Measurements from ENCODE around the gene SLC9C1. TPM values are rescaled to one million over a fixed set of nuclear protein-coding genes. Genes with fewer than 3 reads are reported as not detected.
A peak's percentile ranks its signal among the peaks of the same experiment; 100 is the strongest.

Gene SLC9C1
- total RNA-seq, 1 donor from 2014 or later: 1.3 TPM

DNA sequence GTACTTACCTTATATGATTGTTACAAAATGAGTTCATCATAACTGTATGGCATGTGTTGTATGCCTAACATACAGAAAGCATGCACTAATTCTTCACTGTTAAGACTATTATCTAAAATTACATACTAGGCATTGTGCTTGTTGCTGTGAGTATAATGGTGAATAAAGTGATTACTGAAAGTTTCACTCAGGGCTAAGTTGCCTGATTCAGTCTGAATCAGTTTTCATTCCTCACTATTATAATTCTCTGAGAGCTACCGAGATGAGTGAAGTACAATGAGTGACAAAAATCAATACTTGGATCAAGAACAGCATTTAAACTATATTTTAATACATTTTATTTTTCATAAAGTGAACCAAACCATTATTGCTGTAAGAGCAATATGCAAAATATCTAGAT is 153.4 kb downstream of the SLC9C1 start:
- H3K4me3 ChIP-seq: no peak overlapping the region
- H3K27ac ChIP-seq (replicated peaks): no peak overlapping the region
- no peak for DNase-seq
- TF ChIP-seq, protein P1, sequence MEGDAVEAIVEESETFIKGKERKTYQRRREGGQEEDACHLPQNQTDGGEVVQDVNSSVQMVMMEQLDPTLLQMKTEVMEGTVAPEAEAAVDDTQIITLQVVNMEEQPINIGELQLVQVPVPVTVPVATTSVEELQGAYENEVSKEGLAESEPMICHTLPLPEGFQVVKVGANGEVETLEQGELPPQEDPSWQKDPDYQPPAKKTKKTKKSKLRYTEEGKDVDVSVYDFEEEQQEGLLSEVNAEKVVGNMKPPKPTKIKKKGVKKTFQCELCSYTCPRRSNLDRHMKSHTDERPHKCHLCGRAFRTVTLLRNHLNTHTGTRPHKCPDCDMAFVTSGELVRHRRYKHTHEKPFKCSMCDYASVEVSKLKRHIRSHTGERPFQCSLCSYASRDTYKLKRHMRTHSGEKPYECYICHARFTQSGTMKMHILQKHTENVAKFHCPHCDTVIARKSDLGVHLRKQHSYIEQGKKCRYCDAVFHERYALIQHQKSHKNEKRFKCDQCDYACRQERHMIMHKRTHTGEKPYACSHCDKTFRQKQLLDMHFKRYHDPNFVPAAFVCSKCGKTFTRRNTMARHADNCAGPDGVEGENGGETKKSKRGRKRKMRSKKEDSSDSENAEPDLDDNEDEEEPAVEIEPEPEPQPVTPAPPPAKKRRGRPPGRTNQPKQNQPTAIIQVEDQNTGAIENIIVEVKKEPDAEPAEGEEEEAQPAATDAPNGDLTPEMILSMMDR (IDR thresholded peaks at IDR 0.05; ENCODE audit: borderline replicate concordance): no peak
- no peaks in the 10 kb centered on the region for H3K4me1 ChIP-seq
- H3K36me3 ChIP-seq: no peaks in the 10 kb centered on the region
- intact Hi-C loops (cut with micrococcal nuclease): no loop called here
- H3K27me3 ChIP-seq (ENCODE audit: low read depth): no peaks in the 10 kb centered on the region
- peaks cover 19% of the 10 kb centered on the region for H3K9me3 ChIP-seq (replicated peaks)

DNA sequence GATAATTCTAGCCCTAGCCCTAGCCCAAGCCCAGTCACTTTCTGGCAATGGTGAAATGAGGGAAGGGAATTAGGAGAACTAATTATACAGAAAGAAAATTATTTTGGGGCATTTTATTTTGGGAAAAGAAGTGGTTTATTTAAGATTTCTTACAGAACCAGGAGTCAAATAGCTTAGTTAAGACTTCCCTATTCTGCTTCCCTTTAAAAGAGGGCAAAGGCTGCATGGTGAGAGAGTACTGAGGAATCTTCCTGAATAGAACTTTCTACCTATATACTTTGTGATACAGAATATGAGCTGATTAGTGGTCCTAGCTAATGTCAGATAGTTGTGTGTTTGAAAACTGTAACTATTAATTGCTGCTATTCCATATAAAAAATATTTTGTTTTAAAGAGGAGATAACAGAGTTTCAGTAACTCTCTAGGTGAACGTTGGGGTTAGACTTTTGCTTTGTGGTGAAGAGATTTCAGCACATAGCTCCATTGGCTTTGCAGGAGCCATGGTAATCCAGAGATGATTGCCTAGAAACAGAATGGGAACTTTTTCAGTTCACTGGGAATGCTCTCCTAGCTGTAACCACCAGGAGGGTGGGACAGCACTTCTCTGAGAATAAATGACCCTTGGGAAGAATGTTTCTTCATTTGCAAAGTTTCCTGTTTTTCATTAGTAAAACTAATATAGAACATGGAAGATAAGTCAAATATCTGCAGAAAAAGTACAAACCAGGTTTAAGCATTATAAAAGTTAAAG is 155.6 kb downstream of the SLC9C1 start:
- Histone ChIP-seq H3K4me1 (peaks cover 3% of the 10 kb centered on the region), H3K27me3 (ENCODE audit: low read depth) (no peaks in the 10 kb centered on the region), H3K9me3 (replicated peaks) (peaks cover 6% of the 10 kb centered on the region), H3K36me3 (no peaks in the 10 kb centered on the region), H3K27ac (replicated peaks) (no peak overlapping the region), H3K4me3 (no peak overlapping the region)
- TF ChIP-seq, protein P1 (IDR thresholded peaks at IDR 0.05; ENCODE audit: borderline replicate concordance): no peak
- no peak for DNase-seq
- intact Hi-C loops (cut with micrococcal nuclease): no loop called here

DNA sequence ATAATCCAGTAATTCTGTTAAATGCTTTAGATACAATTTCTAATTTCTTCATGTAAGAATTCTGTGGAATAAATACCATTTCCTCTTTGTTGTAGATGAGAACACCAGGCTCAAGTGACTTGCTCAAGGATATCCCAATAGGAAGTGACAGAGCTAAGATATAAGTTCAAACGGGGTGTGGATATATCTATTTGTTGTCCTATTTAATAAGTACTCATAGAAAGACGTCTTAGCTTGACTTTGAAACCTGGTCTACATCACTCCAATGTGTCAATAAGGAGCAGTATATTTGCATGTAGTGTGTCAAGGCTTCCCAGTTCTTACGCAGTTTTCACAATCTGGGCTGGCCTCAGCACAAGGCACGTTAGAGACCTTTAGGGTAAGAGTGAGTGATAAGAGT is 156.2 kb downstream of the SLC9C1 start:
- H3K36me3 ChIP-seq: no peaks in the 10 kb centered on the region
- no peak for DNase-seq
- H3K4me3 ChIP-seq: no peak overlapping the region
- H3K4me1 ChIP-seq: peaks cover 3% of the 10 kb centered on the region
- no peak overlapping the region for H3K27ac ChIP-seq (replicated peaks)
- TF ChIP-seq, protein P1 (IDR thresholded peaks at IDR 0.05; ENCODE audit: borderline replicate concordance): no peak
- intact Hi-C loops (cut with micrococcal nuclease): no loop called here
- peaks cover under 1% of the 10 kb centered on the region for H3K9me3 ChIP-seq (replicated peaks)
- no peaks in the 10 kb centered on the region for H3K27me3 ChIP-seq (ENCODE audit: low read depth)

DNA sequence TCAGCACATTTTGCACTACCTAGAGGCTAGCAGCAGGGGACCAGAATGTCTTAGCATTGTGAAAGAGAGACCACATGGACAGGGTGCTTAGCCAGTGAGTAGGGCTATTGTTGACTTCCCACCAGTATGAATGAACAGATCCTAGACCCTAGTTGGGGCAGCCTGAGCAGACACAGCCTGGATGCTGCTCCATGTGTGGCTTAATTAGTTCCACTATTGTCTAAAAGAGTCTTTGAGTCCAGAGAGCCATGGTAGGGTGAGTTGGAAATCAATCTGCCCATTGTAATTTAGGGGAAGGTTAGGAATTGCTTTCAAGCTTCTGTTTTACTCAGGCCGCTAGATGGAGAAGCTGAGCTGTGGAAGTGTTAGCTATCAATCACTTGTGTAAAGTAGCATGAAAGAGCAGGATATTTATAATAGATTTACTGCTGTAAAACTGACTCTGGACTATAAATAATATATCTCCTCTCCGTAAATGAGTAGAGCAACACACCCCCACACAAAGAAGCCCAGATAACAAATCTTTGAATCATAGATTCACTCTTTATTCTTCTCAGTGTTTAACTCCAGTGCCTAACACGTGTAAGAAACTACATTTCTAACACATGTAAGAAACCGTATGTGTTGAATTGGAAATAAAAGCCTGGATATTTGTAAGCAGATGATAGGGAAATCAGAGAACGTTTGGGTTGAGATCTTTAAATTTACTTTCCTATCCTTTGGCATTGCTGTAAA is 156.9 kb downstream of the SLC9C1 start:
- no peak overlapping the region for H3K4me3 ChIP-seq
- intact Hi-C loops (cut with micrococcal nuclease): no loop called here
- DNase-seq: no peak

DNA sequence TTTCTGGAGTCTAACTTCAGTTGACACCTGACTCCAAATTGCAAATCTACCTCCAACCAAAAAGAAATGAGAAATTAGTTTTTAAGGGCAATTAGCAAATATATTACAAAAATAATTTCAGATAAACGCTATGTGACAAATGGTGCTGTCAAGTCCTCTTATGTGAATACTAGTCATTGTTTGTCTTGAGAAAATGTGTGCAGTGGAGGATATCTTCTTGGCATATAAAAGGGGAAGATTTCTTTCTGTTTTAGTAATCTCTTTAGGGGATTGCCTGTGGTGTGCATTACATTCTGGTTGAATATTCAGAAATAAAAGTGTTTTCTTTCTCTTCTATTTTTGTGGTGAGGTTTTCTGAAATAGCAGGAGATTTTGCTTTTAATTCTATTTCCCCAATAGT is 158.0 kb downstream of the SLC9C1 start:
- H3K4me3 ChIP-seq: no peak overlapping the region
- TF ChIP-seq, protein P1 (IDR thresholded peaks at IDR 0.05; ENCODE audit: borderline replicate concordance): no peak
- no peaks in the 10 kb centered on the region for H3K9me3 ChIP-seq (replicated peaks)
- peaks cover 3% of the 10 kb centered on the region for H3K4me1 ChIP-seq
- H3K27ac ChIP-seq (replicated peaks): no peak overlapping the region
- no peaks in the 10 kb centered on the region for H3K36me3 ChIP-seq
- DNase-seq: no peak
- H3K27me3 ChIP-seq (ENCODE audit: low read depth): no peaks in the 10 kb centered on the region
- intact Hi-C loops (cut with micrococcal nuclease): no loop called here

More for the DNA sequence above, 156.9 kb downstream of the SLC9C1 start:
- TF ChIP-seq, protein P1 (IDR thresholded peaks at IDR 0.05; ENCODE audit: borderline replicate concordance): peak; percentile 64
- no peaks in the 10 kb centered on the region for H3K36me3 ChIP-seq
- H3K9me3 ChIP-seq (replicated peaks): no peaks in the 10 kb centered on the region
- H3K4me1 ChIP-seq: peaks cover 3% of the 10 kb centered on the region
- H3K27ac ChIP-seq (replicated peaks): no peak overlapping the region
- no peaks in the 10 kb centered on the region for H3K27me3 ChIP-seq (ENCODE audit: low read depth)

Data from left ventricle myocardium inferior (tissue), 1 donor.